AG08396 (cell line): ENCODE results near the gene DFFA.
"Not testable (repeated sequence)": the region's sequence is repeated elsewhere in the genome, so short reads cannot be mapped to it uniquely, and the experiment has no call there.

Experiments
- DNase-seq: peaks from one replicate; pipeline ENCODE4 v3.0.0; 2012; ENCODE audit warnings: low spot score, mixed read lengths

Gene DFFA

DNA sequence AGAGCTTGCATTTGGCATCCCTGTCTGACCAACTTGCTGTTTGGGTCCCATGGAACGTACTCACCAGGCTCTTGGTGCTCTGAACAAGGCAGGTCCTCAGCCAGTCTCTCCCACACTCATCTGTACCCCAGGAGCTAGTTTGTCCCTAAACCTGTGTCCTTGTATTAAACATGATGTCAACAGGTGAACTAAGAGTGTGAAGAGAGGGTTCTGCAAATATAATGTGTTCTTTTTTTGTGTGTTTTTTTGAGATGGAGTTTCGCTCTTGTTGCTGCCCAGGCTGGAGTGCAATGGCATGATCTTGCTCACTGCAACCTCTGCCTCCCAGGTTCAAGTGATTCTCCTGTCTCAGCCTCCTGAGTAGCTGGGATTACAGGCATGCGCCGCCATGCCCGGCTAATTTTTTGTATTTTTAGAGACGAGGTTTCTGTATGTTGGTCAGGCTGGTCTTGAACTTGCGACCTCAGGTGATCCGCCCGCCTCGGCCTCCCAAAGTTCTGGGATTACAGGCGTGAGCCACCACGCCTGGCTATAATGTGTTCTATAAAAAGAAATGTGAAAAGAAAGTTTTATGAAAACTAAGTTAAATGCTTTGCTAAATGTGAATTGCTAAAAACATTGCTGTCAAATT lies 33.8 kb upstream of the DFFA start:
- not testable (repeated sequence) for DNase-seq

DNA sequence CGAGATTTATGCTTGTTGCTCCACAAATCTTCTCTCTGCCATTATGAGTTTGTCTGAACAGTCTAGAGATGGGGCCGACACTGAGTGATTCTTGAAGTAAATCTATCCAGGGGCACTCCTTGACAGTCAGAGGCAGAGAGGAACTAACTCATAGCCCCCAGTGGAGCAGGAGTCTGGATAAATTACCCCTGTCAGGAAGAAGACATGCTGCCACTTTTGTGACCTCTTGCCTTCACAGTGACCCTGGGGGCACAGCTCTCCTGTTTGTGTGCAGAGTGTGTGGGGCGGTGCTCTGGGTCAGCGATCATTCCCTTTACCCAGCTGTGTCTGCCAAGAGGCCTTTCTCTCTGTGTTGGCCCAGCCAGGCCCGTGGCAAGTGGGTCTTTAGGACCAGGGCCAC lies 31.9 kb upstream of the DFFA start:
- DNase-seq = no peak

DNA sequence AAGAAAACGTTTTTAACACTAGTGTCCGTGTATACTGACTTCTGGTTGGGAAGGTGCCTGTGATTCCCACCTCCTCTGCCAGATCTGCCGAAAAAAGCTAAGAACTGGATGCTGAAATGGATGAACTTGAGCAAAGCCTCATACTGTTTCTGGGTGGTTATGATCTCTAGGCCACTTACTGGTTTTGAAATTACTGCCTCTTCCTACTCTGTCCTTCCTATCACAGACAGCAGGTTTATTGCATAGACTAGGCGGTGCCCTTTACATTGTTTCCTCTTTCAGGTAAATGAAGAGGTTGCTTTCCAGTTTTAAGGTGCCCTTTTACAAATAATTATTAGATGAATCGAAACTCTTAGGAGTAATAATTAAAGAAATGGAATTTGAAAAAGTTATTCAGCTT lies 29.9 kb upstream of the DFFA start:
- DNase-seq = no peak

DNA sequence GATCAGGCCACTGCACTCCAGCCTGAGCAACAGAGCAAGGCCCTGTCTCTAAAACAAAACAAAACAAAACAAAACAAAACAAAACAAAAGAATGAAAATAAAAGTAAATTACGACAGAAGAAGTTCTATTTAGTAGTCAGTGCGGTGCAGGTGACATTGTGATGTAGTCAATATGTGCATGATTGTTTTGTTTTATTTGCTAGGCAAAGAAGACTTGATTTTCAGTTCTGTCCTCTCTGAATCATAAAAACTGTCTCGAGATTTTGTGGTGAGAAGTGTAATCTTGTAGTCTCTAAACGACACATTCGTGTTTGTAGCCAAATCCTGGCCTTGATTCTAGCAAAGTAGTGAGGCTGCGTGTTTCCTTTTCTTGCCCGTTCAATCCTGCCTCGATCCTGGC lies 25.9 kb upstream of the DFFA start:
- no peak for DNase-seq

DNA sequence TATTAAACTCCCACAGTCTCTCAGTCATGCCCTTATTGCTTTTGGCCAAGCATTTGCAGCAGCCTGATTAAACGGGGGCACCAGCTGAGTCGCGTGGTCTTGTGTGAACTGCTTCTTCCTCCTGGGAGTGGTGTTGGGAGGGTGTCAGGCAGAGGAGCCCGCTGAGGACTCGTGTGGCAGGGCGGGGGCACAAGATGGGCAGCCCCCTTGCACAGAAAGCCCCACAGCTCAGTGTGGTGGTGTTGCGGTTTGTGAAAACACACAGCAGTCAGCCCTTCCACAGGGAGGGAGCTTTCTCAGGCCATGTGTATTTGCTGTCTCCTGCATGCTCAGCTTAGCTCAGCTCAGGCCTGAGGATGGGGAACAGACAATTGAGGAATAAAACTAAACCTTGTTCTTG lies 24.8 kb upstream of the DFFA start:
- DNase-seq = no peak

DNA sequence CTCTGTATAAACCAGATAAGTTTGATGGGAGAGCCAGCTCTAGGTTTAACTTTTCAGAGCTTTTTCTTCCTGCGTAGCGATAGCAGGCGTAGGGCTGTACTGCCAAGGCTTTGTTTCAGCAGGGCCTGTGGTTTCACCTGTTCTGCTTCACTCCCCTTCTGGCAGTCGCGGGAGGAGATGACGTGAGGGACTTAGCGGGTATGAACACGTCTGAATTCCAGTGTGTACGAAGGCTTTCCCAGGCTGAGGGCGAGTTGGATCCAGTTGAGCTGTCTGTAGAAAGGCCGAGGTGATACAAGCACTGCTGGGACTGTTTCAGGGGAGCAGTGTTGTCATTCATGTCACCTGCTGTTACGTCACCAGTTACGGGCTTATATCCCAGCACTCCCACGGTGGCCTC lies 23.6 kb upstream of the DFFA start:
- DNase-seq = no peak

DNA sequence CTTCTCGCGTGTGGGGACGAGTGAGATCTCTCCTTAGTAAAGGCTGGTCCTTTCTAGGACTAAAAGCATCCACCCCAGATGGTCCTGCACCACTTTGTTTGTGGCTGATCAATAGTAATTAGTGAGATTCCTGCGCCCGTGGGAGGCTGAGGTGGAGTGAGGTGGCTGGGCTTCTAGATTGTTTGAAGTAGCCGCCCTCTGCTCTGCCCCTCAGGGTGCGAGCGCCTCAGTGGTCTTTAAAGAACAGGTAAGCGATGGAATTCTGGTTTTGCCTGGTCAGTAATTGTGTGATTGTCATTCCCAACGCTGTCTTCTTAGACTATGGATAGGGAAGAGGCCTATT lies 23.1 kb upstream of the DFFA start:
- DNase-seq = no peak

DNA sequence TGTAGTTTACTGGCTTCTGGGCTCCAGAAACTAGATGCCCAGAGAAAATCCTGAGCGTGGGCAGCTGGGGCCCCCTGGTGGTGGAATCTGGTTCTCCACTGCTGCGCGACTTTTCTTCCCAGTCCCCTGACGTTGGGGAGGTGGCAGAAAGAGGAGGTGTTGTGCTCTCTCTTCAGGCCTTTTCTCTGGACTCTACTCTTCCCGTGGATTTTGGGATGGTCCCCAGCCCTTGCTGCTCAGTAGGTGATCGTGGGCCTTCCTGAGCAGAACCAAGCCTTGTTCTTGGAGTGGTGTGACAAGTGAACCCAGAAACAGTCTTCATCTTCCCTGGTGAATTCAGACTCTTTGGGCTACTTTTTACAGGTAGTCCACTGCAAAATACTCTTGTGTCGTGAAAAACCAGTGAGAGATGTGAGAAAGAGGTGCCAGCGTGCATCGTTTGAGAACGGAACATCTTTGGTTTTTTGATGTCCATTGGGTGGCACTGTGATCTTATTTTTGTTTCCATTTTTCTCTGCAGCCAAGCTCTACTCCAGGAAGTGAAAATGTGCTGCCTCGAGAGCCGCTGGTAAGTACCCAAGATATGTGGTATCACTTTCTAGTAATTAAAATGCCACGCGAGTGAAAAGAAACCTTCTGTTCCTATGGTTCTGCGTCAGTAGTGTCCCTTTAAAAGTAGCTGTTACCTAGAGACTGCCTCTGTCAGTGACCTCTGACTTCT lies 22.6 kb upstream of the DFFA start:
- peak; percentile 84 for DNase-seq

DNA sequence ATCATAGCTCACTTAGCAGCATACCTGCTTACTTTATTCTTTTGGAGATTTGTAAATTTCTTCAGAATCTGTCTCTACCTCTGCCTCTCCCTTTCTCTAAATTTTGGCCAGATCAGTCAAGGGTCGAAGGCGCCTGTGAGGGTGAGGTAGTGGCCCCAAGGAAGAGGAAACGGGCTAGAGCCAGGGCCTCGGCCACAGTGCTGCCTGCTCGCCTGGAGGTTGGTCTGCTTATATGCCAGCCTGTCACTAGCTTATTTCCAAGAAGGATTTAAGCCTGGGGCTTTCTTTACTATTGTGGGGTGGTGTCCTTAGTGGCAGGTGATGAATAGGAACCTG lies 22.1 kb upstream of the DFFA start:
- DNase-seq = no peak

DNA sequence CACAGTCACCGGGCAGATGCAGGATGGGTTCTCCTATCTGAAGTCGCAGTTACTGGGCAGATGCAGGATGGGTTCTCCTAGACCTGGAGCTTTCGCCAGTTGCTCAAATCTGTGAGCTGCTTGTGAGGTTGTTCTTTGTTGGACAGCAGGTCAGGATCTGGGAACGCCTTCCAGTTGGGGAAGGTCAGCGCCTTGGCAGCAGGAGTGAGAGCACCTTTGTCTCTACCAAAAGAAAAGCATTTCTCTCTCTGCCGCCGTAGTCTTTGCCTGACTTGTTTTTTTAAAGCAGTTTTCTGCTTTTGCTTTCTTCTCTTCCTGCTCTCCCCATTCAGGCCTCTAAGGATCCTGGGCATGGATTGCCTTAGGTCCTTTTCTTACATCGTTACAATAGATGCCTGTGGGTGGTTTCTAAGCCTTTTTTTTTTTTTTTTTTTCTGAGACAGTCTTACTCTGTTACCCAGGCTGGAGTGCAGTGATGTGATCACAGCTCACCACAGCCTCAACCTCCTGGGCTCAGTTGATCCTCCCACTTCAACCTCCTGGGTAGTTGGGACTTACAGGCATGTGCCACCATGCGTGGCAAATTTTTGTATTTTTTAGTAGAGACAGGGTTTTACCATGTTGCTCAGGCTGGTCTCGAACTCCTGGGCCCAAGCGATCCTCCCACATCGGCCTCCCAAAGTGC lies 18.1 kb upstream of the DFFA start:
- DNase-seq = no peak

DNA sequence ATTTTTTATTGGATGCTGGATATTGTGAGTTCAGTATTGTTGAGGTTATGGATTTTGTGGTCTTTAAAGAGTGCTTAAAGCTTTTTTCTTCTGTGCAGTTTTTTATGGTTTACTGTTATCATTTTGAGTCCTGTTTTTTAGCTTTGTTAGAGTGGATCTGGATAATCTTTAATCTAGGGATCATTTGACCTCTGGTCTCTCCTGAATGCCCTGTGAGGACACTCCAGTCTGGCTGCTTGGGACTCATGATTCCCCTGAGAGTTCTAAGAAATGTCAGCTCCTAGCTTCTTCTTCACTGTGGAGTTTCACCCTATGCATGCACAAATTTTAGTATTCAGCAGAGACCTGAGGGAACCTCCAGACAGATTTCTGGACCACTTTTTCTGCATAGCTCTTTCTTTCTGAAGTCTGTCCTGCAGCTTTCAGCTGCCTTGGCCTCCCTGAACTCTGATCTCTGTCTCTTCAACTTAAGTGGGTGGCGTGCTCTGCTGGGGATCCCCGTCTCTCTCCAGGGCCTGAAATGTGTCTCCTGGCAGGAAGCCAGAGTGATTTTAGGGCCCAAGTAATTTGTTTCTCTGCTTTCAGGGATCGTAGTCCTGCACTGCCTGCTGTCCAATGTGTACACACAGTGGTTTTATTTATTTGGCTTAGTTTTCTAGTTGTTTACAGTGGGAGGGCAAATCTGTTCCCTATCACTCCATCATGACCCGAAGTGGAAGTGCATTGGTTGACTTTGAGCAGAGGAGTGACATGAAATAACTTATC lies 17.1 kb upstream of the DFFA start:
- no peak for DNase-seq

DNA sequence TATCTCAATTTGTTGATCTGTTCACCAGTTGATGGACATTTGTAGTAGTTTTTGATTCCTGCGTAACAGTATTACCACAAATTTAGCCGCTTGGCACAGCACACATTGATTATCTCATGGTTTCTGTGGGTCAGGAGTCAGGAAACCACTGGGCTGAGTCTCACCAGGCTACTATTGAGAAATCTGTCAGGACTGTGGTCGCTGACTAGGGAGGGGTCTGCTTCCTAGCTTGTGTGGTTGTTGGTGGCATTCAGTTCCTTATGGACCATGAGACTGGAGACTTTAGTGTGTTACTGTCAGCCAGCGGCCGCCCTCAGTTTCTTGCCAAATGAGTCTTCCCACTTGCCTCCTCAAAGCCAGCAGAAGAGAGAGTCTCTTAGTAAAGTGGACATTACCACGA lies 12.2 kb upstream of the DFFA start:
- DNase-seq = no peak

DNA sequence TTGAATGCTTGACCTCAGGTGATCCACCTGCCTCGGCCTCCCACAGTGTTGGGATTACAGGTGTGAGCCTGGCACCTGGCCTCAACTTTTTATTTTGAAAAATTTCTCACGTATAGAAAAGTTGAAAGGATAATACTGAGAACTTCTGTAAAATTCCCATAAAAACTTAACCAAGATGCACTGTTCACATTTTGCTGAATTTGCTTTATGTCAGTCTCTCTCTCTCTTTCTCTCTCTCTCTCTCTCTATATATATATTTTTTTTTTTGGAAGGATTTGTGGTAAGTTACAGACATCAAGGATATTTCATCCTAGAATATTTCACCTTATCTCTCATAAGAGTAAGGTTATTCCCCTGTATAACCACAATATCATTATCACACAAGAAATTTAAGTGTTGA lies 8.3 kb upstream of the DFFA start:
- DNase-seq = no peak

DNA sequence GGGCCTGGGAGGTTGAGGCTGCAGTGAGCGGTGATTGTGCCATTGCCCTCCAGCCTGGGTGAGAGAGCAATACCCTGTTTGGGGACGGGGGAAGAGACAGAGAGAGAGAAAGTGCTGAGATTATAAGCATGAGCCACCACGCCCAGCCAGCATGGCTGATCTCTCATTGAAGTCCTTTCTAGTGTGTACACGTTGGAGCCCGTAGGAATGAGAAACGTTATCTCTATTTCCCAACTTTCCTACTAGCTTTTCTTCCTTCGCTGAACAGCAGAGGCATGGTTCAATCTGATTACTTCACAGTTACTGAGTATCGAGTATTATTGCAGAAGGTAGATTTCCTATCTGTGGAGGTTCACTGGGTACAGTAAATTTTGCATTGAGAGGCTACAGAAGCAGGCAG lies 7.0 kb upstream of the DFFA start:
- DNase-seq = no peak

DNA sequence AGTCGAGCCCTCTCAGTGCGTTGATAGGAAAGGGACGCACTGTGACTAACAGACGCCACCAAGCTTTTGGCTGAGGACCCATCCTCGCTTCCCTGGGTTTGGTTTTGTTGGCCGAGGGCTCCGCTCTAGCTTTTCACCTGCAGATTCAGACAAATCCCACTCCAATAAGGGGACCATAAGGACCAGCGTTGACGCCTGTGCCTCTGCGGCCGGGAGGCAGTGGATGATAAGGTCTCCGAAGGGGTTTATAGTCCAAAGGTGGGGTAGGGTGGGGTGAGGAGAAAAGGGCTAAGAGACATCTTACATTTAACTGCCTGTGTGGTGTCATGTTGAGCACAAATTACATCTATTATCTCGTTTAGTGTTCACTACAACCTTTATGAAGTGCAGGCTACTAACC lies 3.2 kb upstream of the DFFA start:
- DNase-seq = no peak

DNA sequence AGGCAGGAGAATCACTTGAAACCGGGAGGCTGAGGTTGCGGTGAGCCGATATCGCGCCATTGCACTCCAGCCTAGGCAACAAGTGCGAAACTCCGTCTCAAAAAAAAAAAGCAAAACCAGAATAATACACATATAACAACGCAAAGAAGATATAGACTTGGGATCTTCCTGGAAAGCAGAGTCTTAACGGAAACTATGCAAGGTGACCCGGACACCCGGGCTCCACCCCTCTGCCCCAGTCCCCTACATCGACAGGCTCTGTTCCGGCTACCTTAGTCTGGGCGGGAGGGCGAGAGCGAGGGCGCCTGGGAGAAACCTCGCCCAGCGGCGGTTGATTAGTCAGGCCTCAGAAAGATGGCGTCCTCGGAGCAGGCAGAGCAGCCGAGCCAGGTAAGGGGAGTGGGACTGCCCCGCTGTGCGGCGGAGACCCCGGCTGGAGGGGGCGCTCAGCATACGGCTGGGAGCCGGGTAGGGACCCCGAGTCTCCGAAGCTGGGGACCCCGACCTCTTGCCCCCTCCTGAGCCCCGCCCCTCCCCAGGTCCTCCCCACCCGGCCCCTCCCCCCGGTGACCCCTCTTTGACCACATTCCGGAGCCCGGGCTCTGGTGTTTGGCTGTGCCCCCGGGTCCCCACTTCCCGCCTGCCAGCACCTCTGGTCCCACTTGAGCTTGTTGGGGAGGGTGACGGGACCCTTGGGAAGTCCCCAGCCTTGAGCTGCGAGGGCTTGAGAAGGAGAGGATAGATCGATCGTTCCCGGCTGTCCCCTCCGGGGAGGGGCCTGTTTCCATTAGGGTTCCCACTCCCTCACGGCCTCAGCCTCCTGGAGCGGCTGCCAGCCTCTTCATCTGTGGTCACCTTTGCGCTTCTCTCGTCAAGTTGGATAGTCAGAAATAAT lies 2.5 kb upstream of the DFFA start, which contains the start of gene PEX14:
Gene PEX14 (plus strand): TSS at position 338 of the 895 bp plus-strand sequence. CDS start 17 bp downstream, at position 355.
- peak; percentile 94 for DNase-seq

DNA sequence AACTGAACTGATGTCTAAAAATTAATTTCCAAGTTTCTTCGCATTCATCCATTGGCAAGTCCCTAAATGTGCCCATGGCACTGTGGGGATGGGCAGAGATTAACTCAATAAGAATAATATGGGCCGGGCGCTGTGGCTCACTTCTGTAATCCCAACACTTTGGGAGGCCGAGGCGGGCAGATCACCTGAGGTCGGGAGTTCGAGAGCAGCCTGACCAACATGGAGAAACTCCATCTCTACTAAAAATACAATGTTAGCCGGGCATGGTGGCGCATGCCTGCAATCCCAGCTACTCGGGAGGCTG lies 1.9 kb upstream of the DFFA start:
- not testable (repeated sequence) for DNase-seq

DNA sequence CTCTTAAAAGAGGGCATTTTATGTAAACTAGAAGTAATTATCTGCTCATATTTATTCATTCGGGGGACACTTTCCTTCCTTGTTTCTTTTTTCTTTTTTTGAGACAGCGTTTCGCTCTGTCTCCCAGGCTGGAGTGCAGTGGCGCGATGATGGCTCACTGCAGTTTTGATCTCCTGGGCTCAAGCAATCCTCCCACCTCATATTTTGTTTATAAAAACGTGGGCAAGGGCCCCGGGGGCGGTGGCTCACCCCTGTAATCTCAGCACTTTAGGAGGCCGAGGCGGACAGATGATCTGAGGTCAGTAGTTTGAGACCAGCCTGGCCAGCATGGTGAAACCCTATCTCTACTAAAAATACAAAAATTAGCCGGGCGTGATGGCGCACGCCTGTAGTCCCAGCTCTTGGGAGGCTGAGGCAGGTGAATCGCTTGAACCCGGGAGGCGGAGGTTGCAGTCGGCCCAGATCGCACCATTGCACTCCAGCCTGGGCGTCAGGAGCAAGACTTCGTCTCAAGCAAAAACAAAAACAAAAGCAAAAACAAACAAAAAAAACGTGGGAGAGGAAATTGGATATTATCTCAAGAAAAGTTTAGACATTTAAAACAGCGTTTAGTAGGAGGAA lies 926 bp upstream of the DFFA start:
- no peak for DNase-seq

DNA sequence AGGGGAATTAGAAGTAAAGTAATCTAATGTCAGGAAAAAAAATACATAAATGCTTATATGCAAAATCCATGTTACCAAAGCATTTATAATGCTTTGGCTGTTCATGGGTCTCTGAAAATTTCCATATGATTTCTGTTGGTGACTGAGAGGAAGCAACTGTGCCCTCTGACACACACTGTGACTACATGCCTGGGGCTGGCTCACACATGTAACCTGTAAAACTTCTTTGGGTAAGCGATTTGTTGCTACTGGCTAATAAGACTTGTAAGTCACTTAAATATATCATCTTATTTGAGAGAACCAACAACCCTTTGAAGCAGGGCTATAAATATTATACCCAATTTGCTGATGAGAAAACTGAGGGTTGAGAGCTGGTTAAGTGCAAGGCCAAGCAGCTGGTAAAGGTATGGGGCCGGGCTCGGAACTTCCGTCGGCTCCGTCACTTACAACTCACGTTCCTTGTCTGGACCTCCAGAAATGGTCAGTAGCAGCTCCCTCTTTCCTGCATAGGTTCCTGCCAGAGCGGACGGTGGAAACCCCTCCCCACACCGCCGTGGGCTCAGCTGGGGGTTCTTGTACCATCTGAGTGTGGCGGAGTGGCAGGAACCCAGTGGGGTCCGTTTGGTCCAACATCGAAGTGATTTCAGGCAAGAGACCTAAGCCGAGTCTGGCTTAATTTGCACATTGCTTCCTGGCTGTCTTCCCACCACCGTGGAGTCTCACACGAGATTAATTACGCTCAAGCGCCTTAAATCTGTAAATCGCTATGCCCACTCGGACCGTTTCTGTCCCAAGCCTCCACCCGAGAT lies 714 bp downstream of the DFFA start:
- no peak for DNase-seq

DNA sequence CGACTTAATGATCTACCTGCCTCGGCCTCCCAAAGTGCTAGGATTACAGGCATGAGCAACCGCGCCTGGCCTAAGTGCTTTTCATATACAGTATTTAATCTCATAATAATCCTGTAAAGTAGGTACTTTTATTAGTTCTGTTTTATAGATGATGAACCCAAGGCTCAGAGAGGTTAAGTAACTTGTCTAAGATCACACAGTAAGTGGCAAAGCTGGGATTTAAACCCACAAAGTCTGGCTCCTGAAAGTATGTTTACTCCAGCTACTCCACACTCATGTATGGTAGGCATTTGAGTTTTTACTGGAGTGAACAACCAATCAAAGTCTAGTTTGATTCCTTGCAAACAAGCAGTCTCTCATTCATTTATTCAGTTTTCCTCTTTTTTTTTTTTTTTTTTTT lies 2.3 kb downstream of the DFFA start:
- no peak for DNase-seq

DNA sequence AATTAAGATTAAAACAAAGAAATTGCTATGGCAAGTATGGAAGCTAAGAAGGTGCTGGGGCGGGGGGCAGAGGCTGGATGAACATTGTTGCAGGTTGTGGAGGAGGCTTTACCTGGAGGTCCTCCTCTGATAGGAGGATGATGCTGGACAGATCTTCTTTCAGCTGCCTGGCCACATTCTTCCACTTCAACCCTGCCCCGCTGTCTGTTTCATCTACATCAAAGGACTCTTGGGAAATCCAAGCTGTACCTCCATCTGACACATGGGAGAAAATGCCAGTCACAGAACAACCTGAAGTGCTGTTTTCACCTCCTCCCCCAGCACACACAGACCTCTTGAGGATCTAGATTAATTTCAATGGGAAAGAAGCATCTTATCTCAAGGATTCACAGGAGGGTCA lies 5.3 kb downstream of the DFFA start:
- DNase-seq = no peak
